ENCODE results near the gene EFCAB5.
"Not testable (repeated sequence)": the region's sequence is repeated elsewhere in the genome, so short reads cannot be mapped to it uniquely, and the experiment has no call there.

Gene EFCAB5

GRCh38 chr17:30116345-30116660 is 174.9 kb downstream of the EFCAB5 start:
- no peak for TF ChIP-seq CTCF (IDR thresholded peaks at IDR 0.05; ENCODE audit: insufficient read depth, low read depth, low read length, missing control alignments)
- no peak for DNase-seq (ENCODE audit: low read depth)
- H3K4me3 ChIP-seq (ENCODE audit: low read length): peak overlapping the region; percentile 96

GRCh38 chr17:30116661-30117551 is 175.5 kb downstream of the EFCAB5 start, which contains the start of gene NSRP1:
TSS of gene NSRP1 (plus strand) at chr17:30116816. CDS start at chr17:30116844, 28 bp downstream.
- peak; percentile 96 for DNase-seq (ENCODE audit: low read depth)
- H3K4me3 ChIP-seq (ENCODE audit: low read length): peak within 1 kb of the TSS; percentile 96
- no peak for TF ChIP-seq CTCF (IDR thresholded peaks at IDR 0.05; ENCODE audit: insufficient read depth, low read depth, low read length, missing control alignments)

GRCh38 chr17:30117675-30118081 is 176.2 kb downstream of the EFCAB5 start:
- no peak for TF ChIP-seq CTCF (IDR thresholded peaks at IDR 0.05; ENCODE audit: insufficient read depth, low read depth, low read length, missing control alignments)
- H3K4me3 ChIP-seq (ENCODE audit: low read length): peak overlapping the region; percentile 96
- no peak for DNase-seq (ENCODE audit: low read depth)

- not testable (repeated sequence) for DNase-seq (ENCODE audit: low read depth); H3K4me3 ChIP-seq (ENCODE audit: low read length)
Measured at GRCh38 chr17:30118635-30119034, 177.2 kb downstream of the EFCAB5 start.

- no peak for TF ChIP-seq CTCF (IDR thresholded peaks at IDR 0.05; ENCODE audit: insufficient read depth, low read depth, low read length, missing control alignments)
- H3K4me3 ChIP-seq (ENCODE audit: low read length): no peak overlapping the region
- no peak for DNase-seq (ENCODE audit: low read depth)
Measured at GRCh38 chr17:30124273-30124796, 182.9 kb downstream of the EFCAB5 start.

GRCh38 chr17:30130121-30130520 is 188.7 kb downstream of the EFCAB5 start:
- no peak for DNase-seq (ENCODE audit: low read depth)
- no peak overlapping the region for H3K4me3 ChIP-seq (ENCODE audit: low read length)
- no peak for TF ChIP-seq CTCF (IDR thresholded peaks at IDR 0.05; ENCODE audit: insufficient read depth, low read depth, low read length, missing control alignments)

GRCh38 chr17:30132615-30133014 is 191.2 kb downstream of the EFCAB5 start:
- no peak for TF ChIP-seq CTCF (IDR thresholded peaks at IDR 0.05; ENCODE audit: insufficient read depth, low read depth, low read length, missing control alignments)
- no peak overlapping the region for H3K4me3 ChIP-seq (ENCODE audit: low read length)
- no peak for DNase-seq (ENCODE audit: low read depth)
